Hematopoietic multipotent progenitor cell treated with erythropoietin and hydrocortisone succinate and interleukin-3 and kit ligand, for 15 days (in vitro differentiated cells): ENCODE results near the gene GID4.

Experiments used
- DNase-seq: peaks from one replicate; pipeline ENCODE4 v3.0.0-alpha.2; 2015; ENCODE audit warnings: low spot score

Gene GID4

GRCh38 chr17:18102640-18103039 lies 63.4 kb downstream of the GID4 start:
- DNase-seq = no peak

DNA sequence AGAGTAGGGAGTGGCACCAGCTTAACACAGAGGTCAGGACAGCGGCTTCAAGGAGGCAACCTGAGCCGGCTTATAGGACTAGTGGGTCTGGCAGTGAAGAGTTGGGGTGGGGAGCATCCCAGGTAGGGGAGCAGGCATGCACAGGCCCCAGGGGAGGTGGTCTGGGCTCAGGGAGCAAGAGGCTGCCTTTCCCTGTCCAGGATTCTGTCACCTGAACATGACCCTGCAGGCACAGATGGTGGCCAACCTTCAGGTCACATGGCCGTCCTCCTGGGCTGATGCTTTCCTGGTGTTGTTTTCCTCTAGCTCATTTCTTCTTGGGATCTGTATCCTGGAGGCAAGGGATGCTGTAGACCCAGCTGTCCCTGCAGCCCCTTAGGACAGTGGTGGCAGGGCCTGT lies 65.8 kb downstream of the GID4 start:
- DNase-seq = no peak

GRCh38 chr17:18105595-18105994 lies 66.4 kb downstream of the GID4 start:
- no peak for DNase-seq

- DNase-seq = no peak
Measured at GRCh38 chr17:18106211-18106610, 67.0 kb downstream of the GID4 start.

DNA sequence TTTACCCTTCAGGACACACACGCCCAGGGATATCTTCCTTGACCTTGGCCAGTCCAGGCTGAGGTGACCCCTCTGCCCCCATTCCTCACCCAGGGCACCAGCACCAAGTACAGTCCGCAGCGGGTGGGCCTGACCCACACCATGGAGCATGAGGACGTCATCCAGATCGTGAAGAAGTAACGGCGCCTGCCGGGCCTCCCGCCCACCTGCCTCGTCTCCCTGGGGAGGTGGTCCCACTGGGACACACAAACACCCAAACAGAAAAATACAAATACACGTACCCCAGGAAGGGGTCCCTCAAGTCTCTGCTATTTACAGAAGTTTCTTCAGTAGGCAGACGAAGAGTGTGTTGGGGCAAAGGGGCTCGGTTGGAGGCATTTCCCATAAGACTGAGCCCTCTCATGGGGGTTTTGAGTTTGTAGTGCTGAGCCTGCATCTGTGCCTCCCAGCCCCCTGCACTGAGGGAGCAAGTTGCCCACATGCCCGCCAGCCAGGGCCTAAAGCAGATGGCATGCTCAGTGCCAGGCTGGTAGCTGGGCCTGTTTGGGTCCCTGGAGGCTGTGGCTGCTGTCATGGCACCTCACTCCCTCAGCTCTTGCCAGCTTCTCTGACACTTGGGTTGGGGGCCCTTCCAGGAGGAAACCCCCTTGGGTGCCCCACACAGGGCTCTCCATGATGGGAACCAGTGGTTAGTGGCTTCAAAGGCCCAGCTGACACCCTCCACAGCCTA lies 68.0 kb downstream of the GID4 start:
- DNase-seq = no peak

DNA sequence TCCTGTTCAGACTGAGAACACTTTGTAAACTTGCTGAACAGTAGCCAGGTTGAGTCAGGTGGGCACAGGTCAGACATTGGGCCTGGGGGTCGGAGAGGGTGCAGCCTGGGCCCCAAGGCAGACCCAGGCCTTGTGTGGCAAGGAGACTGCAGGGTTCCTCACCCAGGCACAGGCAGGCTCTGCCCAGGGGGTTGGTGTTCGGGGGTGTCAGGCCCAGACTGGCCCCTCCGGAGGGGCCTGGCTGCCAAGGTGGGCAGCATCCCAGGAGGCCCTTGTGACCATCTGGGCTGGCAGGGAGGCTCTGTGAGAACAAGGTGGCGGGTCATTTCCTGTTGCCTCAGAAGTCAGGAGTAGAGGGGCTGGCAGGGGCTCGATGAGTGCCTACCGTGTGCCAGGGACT lies 68.8 kb downstream of the GID4 start:
- DNase-seq = no peak

DNA sequence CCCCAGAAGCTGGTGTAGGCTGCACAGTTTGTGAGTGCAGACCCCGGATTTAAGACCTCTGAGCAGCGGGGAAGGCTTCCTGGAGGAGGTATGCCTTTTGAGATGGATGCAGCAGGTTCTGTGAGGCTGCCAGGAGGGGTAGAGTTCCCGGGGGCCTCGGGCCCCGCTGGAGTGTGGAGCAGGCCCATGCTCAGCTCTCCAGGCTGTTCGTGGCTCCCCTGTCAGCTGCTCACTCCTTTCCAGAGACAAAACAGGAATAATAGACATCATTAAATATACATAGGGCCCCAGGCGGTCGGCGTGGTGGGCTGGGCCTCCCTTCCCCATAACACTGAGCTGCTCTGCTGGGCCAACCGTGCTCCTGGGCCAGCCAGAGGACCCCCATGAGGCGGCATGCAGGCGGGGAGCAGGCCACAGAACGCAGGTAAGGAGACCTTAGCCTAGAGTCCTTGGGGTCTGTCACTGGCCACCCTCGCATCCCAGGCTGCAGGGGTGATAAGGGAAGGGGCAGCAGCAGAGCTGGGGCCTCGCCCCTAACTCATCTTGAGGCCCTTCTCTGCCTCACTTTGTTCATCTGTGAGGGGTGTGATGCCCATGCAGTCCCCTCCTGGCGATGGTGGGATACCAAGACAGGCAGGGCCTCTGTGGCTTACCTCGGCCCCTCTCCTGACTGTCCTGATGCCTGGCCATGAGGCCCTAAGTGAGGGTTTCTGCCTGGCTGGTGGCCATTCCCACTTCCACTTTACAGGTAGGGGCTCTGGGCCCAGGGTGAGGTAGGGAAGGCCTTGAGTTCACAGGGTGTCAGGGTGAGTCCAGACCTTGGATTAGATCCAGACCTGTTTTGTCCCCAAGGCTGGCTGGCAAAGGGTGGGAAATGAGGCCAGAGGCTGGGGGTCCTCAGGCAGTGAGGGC lies 69.4 kb downstream of the GID4 start, which contains the start of gene MYO15A:
TSS of gene MYO15A (plus strand) at position 356 of the 912 bp plus-strand sequence. CDS start 10,045 bp downstream, outside the sequence.
- DNase-seq = no peak

DNA sequence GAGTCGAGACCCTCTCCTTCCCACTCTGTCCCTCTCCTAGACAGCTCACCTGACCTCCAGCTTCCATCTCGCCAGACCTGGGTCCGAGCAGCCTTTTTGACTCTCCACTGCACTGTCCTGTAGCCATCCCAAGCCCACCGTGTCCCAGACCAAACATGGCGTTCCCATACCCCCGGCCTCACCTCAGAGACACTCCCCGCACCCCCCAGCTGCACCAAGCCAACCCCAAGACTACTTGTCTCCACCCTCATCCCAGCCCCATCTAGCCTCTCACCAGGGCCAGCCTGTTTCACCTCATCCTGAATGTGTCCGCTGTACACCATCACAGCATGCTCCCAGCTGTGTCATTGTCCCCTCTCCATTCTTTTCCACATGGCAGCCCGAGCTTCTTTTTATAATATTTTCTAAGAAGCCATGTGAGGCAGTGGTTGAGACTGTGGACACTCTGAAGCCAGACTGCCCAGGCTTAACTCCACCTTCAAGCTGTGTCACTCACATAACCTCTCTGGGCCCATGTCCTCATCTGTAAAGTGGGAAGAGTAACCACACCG lies 70.8 kb downstream of the GID4 start:
- no peak for DNase-seq

GRCh38 chr17:18110636-18111145 lies 71.5 kb downstream of the GID4 start:
- DNase-seq = no peak

GRCh38 chr17:18111330-18111971 lies 72.2 kb downstream of the GID4 start:
- no peak for DNase-seq

DNA sequence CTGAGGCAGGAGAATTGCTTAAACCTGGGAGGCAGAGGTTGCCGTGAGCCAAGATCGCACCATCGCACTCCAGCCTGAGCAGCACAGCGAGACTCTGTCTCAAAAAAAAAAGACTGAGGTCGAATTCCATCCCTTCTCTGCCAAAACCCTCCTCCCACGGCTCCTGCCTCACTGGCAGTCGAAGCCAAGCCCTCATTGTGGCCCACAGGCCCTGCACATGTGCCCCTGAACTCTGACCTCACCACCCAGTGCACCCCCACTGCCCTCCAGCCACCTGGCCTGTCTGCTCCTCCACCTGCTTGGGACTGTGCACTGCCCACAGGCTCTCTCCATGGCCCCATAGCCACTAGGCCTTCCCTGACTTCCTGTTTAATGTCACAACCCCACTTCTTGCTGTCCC lies 76.3 kb downstream of the GID4 start:
- DNase-seq = no peak

DNA sequence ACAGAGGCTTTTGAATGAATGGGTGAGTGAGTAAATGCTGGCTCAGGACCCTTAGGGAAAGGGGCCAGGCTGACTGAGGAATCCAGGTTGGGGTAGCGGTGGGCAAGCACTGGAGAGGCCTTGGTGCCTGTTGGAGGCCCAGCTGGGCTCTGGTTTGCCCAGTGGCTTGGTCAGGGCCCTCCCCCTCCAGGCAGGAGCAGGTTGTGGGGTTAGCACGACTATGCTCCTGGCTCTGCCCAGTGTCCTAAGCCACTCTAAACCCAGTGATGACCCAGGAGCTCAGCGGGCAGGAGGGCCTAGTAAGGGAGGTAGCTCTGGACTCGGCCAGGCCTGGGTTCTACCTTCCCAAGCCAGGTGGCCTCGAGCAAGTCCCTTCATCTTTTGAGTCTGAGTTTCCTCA lies 76.9 kb downstream of the GID4 start:
- no peak for DNase-seq

DNA sequence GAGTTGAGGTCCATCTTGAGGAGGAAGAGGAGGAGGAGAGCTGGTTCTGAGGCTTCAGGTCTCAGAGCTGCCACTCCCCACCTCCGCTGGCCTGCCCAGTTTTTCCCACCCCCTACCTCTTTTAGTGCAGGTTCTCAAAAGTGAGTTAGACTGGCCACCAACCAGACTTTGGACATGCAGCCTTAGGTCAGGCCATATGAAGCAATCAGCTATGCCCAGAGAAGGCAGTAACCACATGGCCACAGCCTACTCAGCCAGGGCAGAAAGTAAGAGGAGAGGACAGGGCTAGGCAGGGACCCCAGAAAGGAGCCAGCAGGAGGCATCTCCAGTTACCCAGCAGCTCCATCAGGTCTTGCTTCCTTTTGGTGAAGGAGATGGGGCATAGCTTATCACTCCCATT lies 78.3 kb downstream of the GID4 start:
- DNase-seq = no peak
